WTC11 (cell line): ENCODE measurements around the gene AFF3.

Experiments used
- CREB1 ChIP-seq: sonication (generic); formaldehyde crosslinking; IDR thresholded peaks from 2 replicates; pipeline ENCODE4 v1.8.0; 2023; ENCODE audit warnings: mild to moderate bottlenecking, missing genetic modification reagents
- CTCF ChIP-seq: fragments of 200-600 bp; IDR thresholded peaks from 2 replicates; pipeline ENCODE4 v1.8.0; 2022; ENCODE audit warnings: antibody characterized with exemption
- ERG ChIP-seq: fragments of 250-450 bp; sonication (Bioruptor Pico); IDR thresholded peaks from 2 replicates; pipeline ENCODE4 v1.8.0; 2021; ENCODE audit warnings: mild to moderate bottlenecking
- MLX ChIP-seq: sonication (generic); formaldehyde crosslinking; IDR thresholded peaks from 2 replicates; pipeline ENCODE4 v1.8.1; 2023; ENCODE audit warnings: mild to moderate bottlenecking, missing genetic modification reagents, moderate library complexity
- NFE2L1 ChIP-seq: sonication (generic); formaldehyde crosslinking; IDR thresholded peaks from 2 replicates; pipeline ENCODE4 v1.8.1; 2023; ENCODE audit warnings: missing genetic modification reagents
- SOX15 ChIP-seq: fragments of 250-450 bp; sonication (Bioruptor Pico); IDR thresholded peaks from 2 replicates; pipeline ENCODE4 v1.9.0; 2021; ENCODE audit warnings: mild to moderate bottlenecking

- TF ChIP-seq CTCF, result no peak
- TF ChIP-seq CREB1 (CRISPR knock-in tag), result no peak
- TF ChIP-seq MLX, result no peak
- no peak for TF ChIP-seq SOX15 (CRISPR knock-in tag)
- TF ChIP-seq NFE2L1, result no peak
- TF ChIP-seq ERG (CRISPR knock-in tag), result no peak
Observed at GRCh38 chr2:99573634-99574251, 568.6 kb downstream of the AFF3 start.
